NCI-H2171 treated with DMSO at 0.1 percent for 48 hours (cell line): ENCODE measurements around the gene STX3.
"Not testable (repeated sequence)": the region's sequence is repeated elsewhere in the genome, so short reads cannot be mapped to it uniquely, and the experiment has no call there.

Source experiments
- DNase-seq: peaks from one replicate; lab custom pipeline; 2025; lab: John Stamatoyannopoulos, UW

Gene STX3

GRCh38 chr11:59791639-59792038, 36.5 kb downstream of the STX3 start:
- no peak for DNase-seq

GRCh38 chr11:59792507-59792906, 37.3 kb downstream of the STX3 start:
- DNase-seq = no peak

- DNase-seq = no peak
These were observed 39.2 kb downstream of the STX3 start for GRCh38 chr11:59794417-59794816.

- DNase-seq = no peak
These were observed 45.3 kb downstream of the STX3 start for GRCh38 chr11:59800390-59801025.

- DNase-seq = no peak
These were observed 46.1 kb downstream of the STX3 start for GRCh38 chr11:59801160-59801706.

- DNase-seq = peak; percentile 58
These were observed 46.9 kb downstream of the STX3 start for GRCh38 chr11:59801981-59802638.

GRCh38 chr11:59802639-59803176, 47.5 kb downstream of the STX3 start:
- DNase-seq = peak; percentile 58

GRCh38 chr11:59804061-59804460, 48.9 kb downstream of the STX3 start:
- DNase-seq = no peak

GRCh38 chr11:59807047-59807610, 52.0 kb downstream of the STX3 start:
- DNase-seq = no peak

- peak; percentile 91 for DNase-seq
These were observed 55.2 kb downstream of the STX3 start, which contains the start of gene MRPL16 for GRCh38 chr11:59810189-59810910. Gene MRPL16 (minus strand): TSS chr11:59810778. CDS start chr11:59810658, 120 bp downstream.

- DNase-seq = no peak
These were observed 55.7 kb downstream of the STX3 start for GRCh38 chr11:59810911-59811259.

- DNase-seq = no peak
These were observed 57.0 kb downstream of the STX3 start for GRCh38 chr11:59812220-59812619.

GRCh38 chr11:59813364-59813763, 58.2 kb downstream of the STX3 start:
- DNase-seq = no peak

GRCh38 chr11:59814021-59814420, 58.8 kb downstream of the STX3 start:
- DNase-seq = no peak

GRCh38 chr11:59815754-59816153, 60.6 kb downstream of the STX3 start:
- DNase-seq = no peak

GRCh38 chr11:59816434-59816833, 61.3 kb downstream of the STX3 start:
- not testable (repeated sequence) for DNase-seq

GRCh38 chr11:59818572-59818971, 63.4 kb downstream of the STX3 start:
- DNase-seq = no peak

- DNase-seq = peak; percentile 24
These were observed 67.9 kb downstream of the STX3 start for GRCh38 chr11:59822989-59823566.

- DNase-seq = no peak
These were observed 74.2 kb downstream of the STX3 start for GRCh38 chr11:59829358-59829757.

- no peak for DNase-seq
These were observed 78.4 kb downstream of the STX3 start for GRCh38 chr11:59833602-59834001.

GRCh38 chr11:59839615-59840014, 84.4 kb downstream of the STX3 start:
- no peak for DNase-seq

GRCh38 chr11:59841514-59841913, 86.3 kb downstream of the STX3 start:
- no peak for DNase-seq
